Prostate gland (tissue), 2 donors: ENCODE measurements around the gene DPP3. TPM values are rescaled to one million over a fixed set of nuclear protein-coding genes. Genes with fewer than 3 reads are reported as not detected.

ENCODE experiments used
- DNase-seq: peaks from one replicate; pipeline ENCODE4 v3.0.0-alpha.2; 2019; ENCODE audit warnings: low spot score
- H3K27ac ChIP-seq, 2 donors: fragments of 200-600 bp; sonication (generic); 2 replicates each; pipeline ENCODE4 v1.5.1; 2017 to 2019
- H3K27me3 ChIP-seq: fragments of 200-600 bp; sonication (generic); replicated peaks from 2 replicates; pipeline ENCODE4 v1.5.1; 2019; ENCODE audit not compliant: insufficient read depth
- H3K36me3 ChIP-seq, 2 donors: fragments of 200-600 bp; sonication (generic); 1 replicate in 1 of 2; 2 replicates in 1 of 2; pipeline versions ENCODE4 v1.5.1 to v1.8.1; 2017 to 2019
- H3K4me1 ChIP-seq: fragments of 200-600 bp; sonication (generic); replicated peaks from 2 replicates; pipeline ENCODE4 v1.5.1; 2019
- H3K4me3 ChIP-seq, 2 donors: fragments of 200-600 bp; sonication (generic); 2 replicates each; pipeline ENCODE4 v1.5.1; 2017 to 2019
- H3K9me3 ChIP-seq: fragments of 200-600 bp; sonication (generic); 2 replicates; pipeline ENCODE4 v1.5.1; 2017
- CTCF ChIP-seq, 4 experiments: fragments of 200-600 bp in 2 of 4; fragments of 450-650 bp in 2 of 4; sonication (generic) in 2 of 4; IDR thresholded peaks; 1 replicate in 3 of 4; 2 replicates in 1 of 4; pipeline ENCODE4 v1.5.1; 2016 to 2019; ENCODE audit warnings: antibody characterized with exemption in 4 of 4, mild to moderate bottlenecking in 2 of 4, moderate library complexity in 2 of 4
- POLR2A ChIP-seq: fragments of 450-650 bp; IDR thresholded peaks from one replicate; pipeline ENCODE4 v1.6.1; 2016; ENCODE audit warnings: antibody characterized with exemption, mild to moderate bottlenecking
- POLR2AphosphoS5 ChIP-seq: sonication (generic); formaldehyde crosslinking; IDR thresholded peaks from one replicate; pipeline ENCODE4 v1.6.1; 2017; ENCODE audit warnings: antibody characterized with exemption
- WGBS: methylation state at CpG from one replicate; pipeline ENCODE4 v1.1.5; 2018; 5-methylcytosine and 5-hydroxymethylcytosine counted together
- intact Hi-C: fragments of 100-400 bp; cut with DNase I; formaldehyde crosslinking; loops from one replicate; pipeline ENCODE4 v1.14.2; 2022
- small RNA-seq, 2 donors: library from RNA; depleted of rRNA; stranded (forward); fragments of <200 nt; gene quantifications; one replicate each; pipeline ENCODE3, GENCODE V24; 2016
- total RNA-seq, 2 donors: library from RNA; depleted of rRNA; stranded (reverse); fragments of >200 nt; gene quantifications; one replicate each; pipeline ENCODE4 v1.1.0, GENCODE V29; 2016

DPP3 gene
- total RNA-seq, 2 donors from 2014 or later = 37.0 to 53.6 TPM

GRCh38 chr11:66556086-66556485 is 75.9 kb downstream of the DPP3 start:
- no peak overlapping the region for H3K4me3 ChIP-seq
- no peak for TF ChIP-seq POLR2A
- TF ChIP-seq POLR2AphosphoS5 = no peak
- no peak for TF ChIP-seq CTCF (IDR thresholded peaks at IDR 0.05)
- no peaks in the 10 kb centered on the region for H3K9me3 ChIP-seq
- H3K27me3 ChIP-seq = no peaks in the 10 kb centered on the region
- 82% methylated on average over 7 of the region's 7 CpGs for WGBS
- DNase-seq = no peak
- H3K27ac ChIP-seq = no peak overlapping the region
- no peaks in the 10 kb centered on the region for H3K4me1 ChIP-seq
- H3K36me3 ChIP-seq = no peaks in the 10 kb centered on the region
- intact Hi-C loops = no loop called here

GRCh38 chr11:66557733-66558326 is 77.6 kb downstream of the DPP3 start:
- DNase-seq = no peak
- no peaks in the 10 kb centered on the region for H3K9me3 ChIP-seq
- no peaks in the 10 kb centered on the region for H3K4me1 ChIP-seq
- TF ChIP-seq POLR2AphosphoS5 (no peak), CTCF (IDR thresholded peaks at IDR 0.05) (no peak), POLR2A (no peak)
- intact Hi-C loops = no loop called here
- H3K4me3 ChIP-seq = no peak overlapping the region
- no peaks in the 10 kb centered on the region for H3K36me3 ChIP-seq
- no peaks in the 10 kb centered on the region for H3K27me3 ChIP-seq
- H3K27ac ChIP-seq = no peak overlapping the region
- 94% methylated on average over 20 of the region's 24 CpGs for WGBS

Small RNA genes within 50 kb of the gene (small RNA-seq; reads per million reads assigned to genes)
- 0 reads per million in 2 donors for gene RF00416

Other genes starting within 250 kb of the DPP3 start
- gene KLC2, start 222.7 kb upstream of the DPP3 start, total RNA-seq = 10 to 100 TPM; 22.5 to 49.8 TPM
- gene RAB1B, start 211.8 kb upstream of the DPP3 start, total RNA-seq = 100 to 1,000 TPM; 140 to 166 TPM
- 1 to 10 TPM in 1 of 2 donors, not detected in 1; 3.6 TPM for gene CNIH2, start 202.3 kb upstream of the DPP3 start, total RNA-seq
- gene YIF1A, start 191.3 kb upstream of the DPP3 start, total RNA-seq = 100 to 1,000 TPM in 1 of 2 donors, 10 to 100 TPM in 1; 92.6 to 112 TPM
- gene TMEM151A, start 188.5 kb upstream of the DPP3 start, total RNA-seq = under 1 TPM; 0.17 to 0.50 TPM
- gene CD248, start 163.4 kb upstream of the DPP3 start, total RNA-seq = 1 to 10 TPM; 1.9 to 7.3 TPM
- gene RIN1, start 144.0 kb upstream of the DPP3 start, total RNA-seq = 10 to 100 TPM; 12.8 to 16.9 TPM
- 10 to 100 TPM; 55.7 to 71.3 TPM for gene BRMS1, start 135.3 kb upstream of the DPP3 start, total RNA-seq
- 10 to 100 TPM; 47.0 to 64.9 TPM for gene B4GAT1, start 132.8 kb upstream of the DPP3 start, total RNA-seq
- 10 to 100 TPM; 10.1 to 12.5 TPM for gene SLC29A2, start 108.7 kb upstream of the DPP3 start, total RNA-seq
- gene NPAS4, start 59.4 kb upstream of the DPP3 start, total RNA-seq = under 1 TPM in 1 of 2 donors, not detected in 1; 0.74 TPM
- gene MRPL11, start 41.6 kb upstream of the DPP3 start, total RNA-seq = 10 to 100 TPM; 44.2 to 51.2 TPM
- 10 to 100 TPM; 23.9 to 27.0 TPM for gene PELI3, start 13.5 kb upstream of the DPP3 start, total RNA-seq
- 100 to 1,000 TPM; 106 to 148 TPM for gene BBS1, start 30.2 kb downstream of the DPP3 start, total RNA-seq
- gene ZDHHC24, start 65.6 kb downstream of the DPP3 start, total RNA-seq = 10 to 100 TPM; 24.9 to 37.8 TPM
- gene ACTN3, start 66.5 kb downstream of the DPP3 start, total RNA-seq = not detected
- 100 to 1,000 TPM; 119 to 130 TPM for gene CTSF, start 88.2 kb downstream of the DPP3 start, total RNA-seq
- 1 to 10 TPM in 1 of 2 donors, under 1 TPM in 1; 0.82 to 3.8 TPM for gene CCDC87, start 112.6 kb downstream of the DPP3 start, total RNA-seq
- gene CCS, start 112.8 kb downstream of the DPP3 start, total RNA-seq = 10 to 100 TPM; 31.0 to 63.8 TPM
- gene RBM14, start 136.2 kb downstream of the DPP3 start, total RNA-seq = 10 to 100 TPM; 45.9 to 98.8 TPM
- 100 to 1,000 TPM; 105 to 137 TPM for gene RBM4, start 158.3 kb downstream of the DPP3 start, total RNA-seq
- 10 to 100 TPM; 15.5 to 40.7 TPM for gene RBM4B, start 197.5 kb downstream of the DPP3 start, total RNA-seq
- 100 to 1,000 TPM; 139 to 140 TPM for gene SPTBN2, start 248.8 kb downstream of the DPP3 start, total RNA-seq